Naive thymus-derived CD4-positive, alpha-beta T cell (primary cell): Measurements from ENCODE around the gene BRPF3. TPM values are rescaled to one million over a fixed set of nuclear protein-coding genes. Genes with fewer than 3 reads are reported as not detected.

Experiments
- ATAC-seq: fragments of 150-1000 bp; cut with Tn5 transposase; 2 replicates; pipeline ENCODE4 v1.10.0; 2021; ENCODE audit warnings: mild to moderate bottlenecking, moderate library complexity
- CTCF ChIA-PET: fragments of 350-600 bp; sonication (Branson Sonifier 250); formaldehyde crosslinking; loops from one replicate; lab custom pipeline; 2021; ENCODE audit warnings: antibody characterized with exemption; lab: Charles Lee
- POLR2A ChIA-PET: fragments of 350-600 bp; sonication (Branson Sonifier 250); formaldehyde crosslinking; loops from one replicate; lab custom pipeline; 2021; ENCODE audit warnings: antibody characterized with exemption, inconsistent platforms; lab: Charles Lee
- DNase-seq, 9 donors: peaks; one replicate each; pipeline versions ENCODE4 v3.0.0 to v3.0.0-alpha.2; 2020 to 2022; ENCODE audit warnings: mixed read lengths in 1 of 9
- H3K27ac ChIP-seq: one replicate; pipeline ENCODE4 v1.7.0; 2013; ENCODE audit warnings: mild to moderate bottlenecking, low read depth, low read length, moderate library complexity
- H3K27me3 ChIP-seq, 2 donors: one replicate each; pipeline ENCODE4 v1.7.0; 2013; ENCODE audit warnings: low read length in 2 of 2, mild to moderate bottlenecking in 2 of 2, moderate library complexity in 2 of 2; ENCODE audit not compliant: control insufficient read depth in 2 of 2, insufficient read depth in 2 of 2
- H3K36me3 ChIP-seq, 3 experiments: 1 replicate in 2 of 3; 2 replicates in 1 of 3; pipeline ENCODE4 v1.7.0; 2013; ENCODE audit warnings: low read length in 3 of 3, mild to moderate bottlenecking in 3 of 3, moderate library complexity in 1 of 3; ENCODE audit not compliant: insufficient read depth in 3 of 3, control insufficient read depth in 2 of 3
- H3K4me1 ChIP-seq, 2 donors: one replicate each; pipeline ENCODE4 v1.7.0; 2013; ENCODE audit warnings: low read length in 2 of 2, mild to moderate bottlenecking in 2 of 2, moderate library complexity in 1 of 2; ENCODE audit not compliant: control insufficient read depth in 2 of 2, insufficient read depth in 2 of 2
- H3K4me3 ChIP-seq: 2 replicates; pipeline ENCODE4 v1.7.0; 2013; ENCODE audit warnings: mild to moderate bottlenecking, low read length
- H3K9me3 ChIP-seq, 3 experiments: 1 replicate in 2 of 3; 2 replicates in 1 of 3; pipeline ENCODE4 v1.7.0; 2013; ENCODE audit warnings: low read length in 3 of 3; ENCODE audit not compliant: control insufficient read depth in 2 of 3
- H3K27ac Mint-ChIP-seq, 9 donors: one replicate each; pipeline ENCODE4 v1.8.0; 2020 to 2022; ENCODE audit warnings: mixed read lengths in 9 of 9, mild to moderate bottlenecking in 8 of 9, moderate library complexity in 5 of 9, inconsistent platforms in 2 of 9
- H3K27me3 Mint-ChIP-seq, 5 donors: one replicate each; pipeline ENCODE4 v1.8.0; 2021 to 2022; ENCODE audit warnings: mixed read lengths in 5 of 5, mild to moderate bottlenecking in 1 of 5
- H3K36me3 Mint-ChIP-seq, 5 donors: one replicate each; pipeline ENCODE4 v1.8.0; 2020 to 2022; ENCODE audit warnings: mixed read lengths in 5 of 5, mild to moderate bottlenecking in 3 of 5, inconsistent platforms in 1 of 5
- H3K4me1 Mint-ChIP-seq, 7 donors: one replicate each; pipeline ENCODE4 v1.8.0; 2020 to 2022; ENCODE audit warnings: mixed read lengths in 7 of 7, mild to moderate bottlenecking in 3 of 7, inconsistent platforms in 1 of 7
- H3K4me3 Mint-ChIP-seq, 10 donors: one replicate each; pipeline ENCODE4 v1.8.0; 2020 to 2022; ENCODE audit warnings: mild to moderate bottlenecking in 10 of 10, mixed read lengths in 10 of 10, moderate library complexity in 6 of 10, inconsistent platforms in 2 of 10
- H3K9me3 Mint-ChIP-seq, 11 donors: one replicate each; pipeline ENCODE4 v1.8.0; 2020 to 2022; ENCODE audit warnings: mixed read lengths in 11 of 11, mild to moderate bottlenecking in 4 of 11, inconsistent platforms in 1 of 11, moderate library complexity in 1 of 11
- intact Hi-C, 2 donors: fragments of 100-400 bp; cut with micrococcal nuclease; formaldehyde crosslinking; loops; one replicate each; pipeline ENCODE4 v1.15.1; 2023
- polyA plus RNA-seq, 2 donors: library from polyadenylated mRNA; unstranded; fragments of 300-500 nt; fragmentation: Illumina TruSeq; gene quantifications; one replicate each; pipeline ENCODE4 v1.2.3, GENCODE V29; 2021
- total RNA-seq, 6 experiments: library from RNA in 5 of 6; stranded (reverse) in 5 of 6; gene quantifications; 1 replicate in 5 of 6; 2 replicates in 1 of 6; pipeline ENCODE4 v1.2.3 and lab custom pipeline; 2021 to 2026

Gene BRPF3
- total and polyA plus RNA-seq, 7 experiments from 2014 or later: 5.1 to 40.0 (median 28.4) TPM

- intact Hi-C loops: no loop called here
- Mint-ChIP-seq H3K27me3 (peaks cover 0 to 25% (median 5%) of the 10 kb centered on the region in 5 donors), H3K27ac (peak overlapping the region in 1 of 9 donors; percentile 64), H3K4me3 (no peak overlapping the region), H3K36me3 (peaks cover 0 to 6% (median 0%) of the 10 kb centered on the region in 5 donors), H3K9me3 (peaks cover 0 to 3% (median 0%) of the 10 kb centered on the region in 11 donors), H3K4me1 (peaks cover 9 to 24% (median 15%) of the 10 kb centered on the region in 7 donors)
- Histone ChIP-seq H3K27me3 (no peaks in the 10 kb centered on the region), H3K4me1 (no peaks in the 10 kb centered on the region), H3K4me3 (no peak overlapping the region), H3K36me3 (no peaks in the 10 kb centered on the region), H3K27ac (no peak overlapping the region), H3K9me3 (no peaks in the 10 kb centered on the region)
- ATAC-seq (no peak), DNase-seq (no peak)
- CTCF ChIA-PET: no interaction called here
- POLR2A ChIA-PET: no interaction called here
Observed at GRCh38 chr6:36242626-36243025, 46.1 kb downstream of the BRPF3 start.

- no peak overlapping the region for H3K4me3 Mint-ChIP-seq
- ChIA-PET POLR2A (no interaction called here), CTCF (no interaction called here)
- DNase-seq: no peak
- Histone ChIP-seq H3K36me3 (no peaks in the 10 kb centered on the region), H3K27ac (no peak overlapping the region), H3K4me3 (no peak overlapping the region), H3K4me1 (no peaks in the 10 kb centered on the region), H3K9me3 (no peaks in the 10 kb centered on the region), H3K27me3 (no peaks in the 10 kb centered on the region)
- H3K4me1 Mint-ChIP-seq: peaks cover 9 to 24% (median 15%) of the 10 kb centered on the region in 7 donors
- no peak for ATAC-seq
- H3K27me3 Mint-ChIP-seq: peaks cover 0 to 25% (median 5%) of the 10 kb centered on the region in 5 donors
- H3K36me3 Mint-ChIP-seq: peaks cover 0 to 6% (median 0%) of the 10 kb centered on the region in 5 donors
- intact Hi-C loops: no loop called here
- no peak overlapping the region for H3K27ac Mint-ChIP-seq
- peaks cover 0 to 3% (median 0%) of the 10 kb centered on the region in 11 donors for H3K9me3 Mint-ChIP-seq
Observed at GRCh38 chr6:36243562-36244212, 47.1 kb downstream of the BRPF3 start.

- POLR2A ChIA-PET: no interaction called here
Observed at GRCh38 chr6:36244641-36245280, 48.2 kb downstream of the BRPF3 start.

GRCh38 chr6:36245572-36246061, 49.1 kb downstream of the BRPF3 start:
- H3K4me1 Mint-ChIP-seq: peaks cover 9 to 22% (median 15%) of the 10 kb centered on the region in 7 donors
- Histone ChIP-seq H3K9me3 (no peaks in the 10 kb centered on the region), H3K27me3 (no peaks in the 10 kb centered on the region), H3K27ac (no peak overlapping the region), H3K36me3 (no peaks in the 10 kb centered on the region), H3K4me3 (no peak overlapping the region), H3K4me1 (no peaks in the 10 kb centered on the region)
- ATAC-seq: peak; percentile 40
- H3K27ac Mint-ChIP-seq: peak overlapping the region in 2 of 9 donors; percentile 30 to 32
- CTCF ChIA-PET: no interaction called here
- DNase-seq: peak in 1 of 9 donors; percentile 4
- peaks cover 0 to 3% (median 0%) of the 10 kb centered on the region in 11 donors for H3K9me3 Mint-ChIP-seq
- H3K36me3 Mint-ChIP-seq: peaks cover 0 to 6% (median 0%) of the 10 kb centered on the region in 5 donors
- H3K27me3 Mint-ChIP-seq: peaks cover 0 to 25% (median 5%) of the 10 kb centered on the region in 5 donors
- H3K4me3 Mint-ChIP-seq: no peak overlapping the region
- POLR2A ChIA-PET: no interaction called here
- intact Hi-C loops: no loop called here

More at GRCh38 chr6:36244641-36245280, 48.2 kb downstream of the BRPF3 start:
- DNase-seq (no peak), ATAC-seq (no peak)
- H3K9me3 Mint-ChIP-seq: peaks cover 0 to 3% (median 0%) of the 10 kb centered on the region in 11 donors
- peaks cover 0 to 6% (median 0%) of the 10 kb centered on the region in 5 donors for H3K36me3 Mint-ChIP-seq
- no peaks in the 10 kb centered on the region for H3K27me3 ChIP-seq
- H3K4me1 Mint-ChIP-seq: peaks cover 9 to 24% (median 15%) of the 10 kb centered on the region in 7 donors
- peaks cover 0 to 25% (median 5%) of the 10 kb centered on the region in 5 donors for H3K27me3 Mint-ChIP-seq
- H3K4me3 ChIP-seq: no peak overlapping the region
- intact Hi-C loops: no loop called here
- CTCF ChIA-PET: no interaction called here
- H3K27ac ChIP-seq: no peak overlapping the region
- no peaks in the 10 kb centered on the region for H3K4me1 ChIP-seq
- H3K27ac Mint-ChIP-seq: peak overlapping the region in 1 of 9 donors; percentile 14
- no peaks in the 10 kb centered on the region for H3K36me3 ChIP-seq
- H3K4me3 Mint-ChIP-seq: no peak overlapping the region
- H3K9me3 ChIP-seq: no peaks in the 10 kb centered on the region

GRCh38 chr6:36246506-36247268, 50.1 kb downstream of the BRPF3 start:
- H3K4me3 ChIP-seq: no peak overlapping the region
- CTCF ChIA-PET: interaction anchor here (0.5 kb wide), 1 partner anchor 255 kb away, joined by 3 read pairs; no protein-coding TSS in a partner anchor
- no peaks in the 10 kb centered on the region for H3K4me1 ChIP-seq
- H3K27ac Mint-ChIP-seq: no peak overlapping the region
- H3K27me3 ChIP-seq: no peaks in the 10 kb centered on the region
- H3K36me3 ChIP-seq: no peaks in the 10 kb centered on the region
- no peak for ATAC-seq
- peaks cover 7 to 18% (median 14%) of the 10 kb centered on the region in 7 donors for H3K4me1 Mint-ChIP-seq
- peaks cover 0 to 3% (median 0%) of the 10 kb centered on the region in 11 donors for H3K9me3 Mint-ChIP-seq
- POLR2A ChIA-PET: no interaction called here
- no peak overlapping the region for H3K4me3 Mint-ChIP-seq
- H3K36me3 Mint-ChIP-seq: peaks cover 0 to 6% (median 0%) of the 10 kb centered on the region in 5 donors
- intact Hi-C loops: no loop called here
- H3K9me3 ChIP-seq: no peaks in the 10 kb centered on the region
- no peak overlapping the region for H3K27ac ChIP-seq
- no peak for DNase-seq
- peaks cover 0 to 25% (median 5%) of the 10 kb centered on the region in 5 donors for H3K27me3 Mint-ChIP-seq

GRCh38 chr6:36247693-36248092, 51.1 kb downstream of the BRPF3 start:
- no peak overlapping the region for H3K27ac ChIP-seq
- no peak overlapping the region for H3K4me3 ChIP-seq
- ChIA-PET CTCF (no interaction called here), POLR2A (no interaction called here)
- H3K9me3 ChIP-seq: no peaks in the 10 kb centered on the region
- no peak overlapping the region for H3K27ac Mint-ChIP-seq
- intact Hi-C loops: no loop called here
- H3K36me3 Mint-ChIP-seq: peaks cover 0 to 9% (median 0%) of the 10 kb centered on the region in 5 donors
- H3K4me1 Mint-ChIP-seq: peaks cover 0 to 10% (median 8%) of the 10 kb centered on the region in 7 donors
- ATAC-seq (no peak), DNase-seq (no peak)
- H3K4me1 ChIP-seq: no peaks in the 10 kb centered on the region
- H3K27me3 ChIP-seq: no peaks in the 10 kb centered on the region
- H3K36me3 ChIP-seq: no peaks in the 10 kb centered on the region
- peaks cover 0 to 1% (median 0%) of the 10 kb centered on the region in 11 donors for H3K9me3 Mint-ChIP-seq
- H3K4me3 Mint-ChIP-seq: no peak overlapping the region
- H3K27me3 Mint-ChIP-seq: peaks cover 0 to 17% (median 5%) of the 10 kb centered on the region in 5 donors
